GM19468 (cell line): ENCODE data around the gene PTGER2.

ENCODE experiments used
- ATAC-seq: cut with Tn5 transposase; IDR thresholded peaks from one replicate; pipeline ENCODE4 v1.9.1; 2021; ENCODE audit warnings: mild to moderate bottlenecking, moderate library complexity, moderate number of reproducible peaks; ENCODE audit not compliant: unreplicated experiment; ENCODE audit errors: extremely low read depth

Gene PTGER2

GRCh38 chr14:52304248-52304904 lies 9.7 kb upstream of the PTGER2 start:
- no peak for ATAC-seq

GRCh38 chr14:52305014-52305413 lies 9.1 kb upstream of the PTGER2 start:
- ATAC-seq: no peak

GRCh38 chr14:52307376-52307775 lies 6.7 kb upstream of the PTGER2 start:
- ATAC-seq: no peak

- ATAC-seq: no peak
These were observed 6.2 kb upstream of the PTGER2 start for GRCh38 chr14:52307905-52308304.

- no peak for ATAC-seq
These were observed 3.6 kb upstream of the PTGER2 start for GRCh38 chr14:52310541-52310940.

GRCh38 chr14:52312931-52313355 lies 1.2 kb upstream of the PTGER2 start:
- ATAC-seq: no peak

- no peak for ATAC-seq
These were observed 650 bp upstream of the PTGER2 start for GRCh38 chr14:52313462-52313861.

GRCh38 chr14:52314595-52315354 lies 663 bp downstream of the PTGER2 start:
- ATAC-seq: no peak

- no peak for ATAC-seq
These were observed 1.2 kb downstream of the PTGER2 start for GRCh38 chr14:52315355-52315718.

GRCh38 chr14:52318062-52318461 lies 4.0 kb downstream of the PTGER2 start:
- ATAC-seq: no peak

GRCh38 chr14:52318826-52319645 lies 4.9 kb downstream of the PTGER2 start:
- ATAC-seq: no peak

- no peak for ATAC-seq
These were observed 5.8 kb downstream of the PTGER2 start for GRCh38 chr14:52319919-52320318.

GRCh38 chr14:52325126-52325525 lies 11.0 kb downstream of the PTGER2 start:
- ATAC-seq: peak; percentile 90

GRCh38 chr14:52325630-52326029 lies 11.5 kb downstream of the PTGER2 start:
- ATAC-seq: no peak

- ATAC-seq: no peak
These were observed 13.5 kb downstream of the PTGER2 start for GRCh38 chr14:52327374-52328226.

- no peak for ATAC-seq
These were observed 14.2 kb downstream of the PTGER2 start for GRCh38 chr14:52328276-52328675.

- no peak for ATAC-seq
These were observed 15.7 kb downstream of the PTGER2 start for GRCh38 chr14:52329678-52330369.

- no peak for ATAC-seq
These were observed 18.2 kb downstream of the PTGER2 start for GRCh38 chr14:52332269-52332668.

- ATAC-seq: no peak
These were observed 19.0 kb downstream of the PTGER2 start for GRCh38 chr14:52333108-52333507.
